Urinary bladder (tissue), 4 donors: ENCODE results near the gene AQP1. TPM values are rescaled to one million over a fixed set of nuclear protein-coding genes. Genes with fewer than 3 reads are reported as not detected.

ENCODE experiments used
- DNase-seq: peaks from one replicate; pipeline ENCODE4 v3.0.0-alpha.2; 2015; ENCODE audit errors: extremely low spot score
- H3K27ac ChIP-seq: one replicate; pipeline ENCODE4 v1.5.1; 2013; ENCODE audit warnings: low read depth, mild to moderate bottlenecking, moderate library complexity
- H3K36me3 ChIP-seq: one replicate; pipeline ENCODE4 v1.6.1; 2013; ENCODE audit warnings: mild to moderate bottlenecking, moderate library complexity; ENCODE audit not compliant: insufficient read depth
- H3K4me1 ChIP-seq: one replicate; pipeline ENCODE4 v1.6.1; 2013; ENCODE audit warnings: mild to moderate bottlenecking, moderate library complexity; ENCODE audit not compliant: insufficient read depth
- H3K4me3 ChIP-seq: one replicate; pipeline ENCODE4 v1.5.1; 2013; ENCODE audit warnings: low read depth, low read length
- WGBS: extraction: QIAGEN DNeasy Blood & Tissue Kit; methylation state at CpG from one replicate; pipeline ENCODE4 v1.1.7; 2013; 5-methylcytosine and 5-hydroxymethylcytosine counted together
- polyA plus RNA-seq: library from polyadenylated mRNA; stranded (reverse); fragments of 200-250 nt; gene quantifications from one replicate; pipeline ENCODE4 v1.2.3, GENCODE V29; 2013
- total RNA-seq: library from RNA; depleted of rRNA; stranded (reverse); fragments of >200 nt; gene quantifications from one replicate; pipeline ENCODE4 v1.2.3, GENCODE V29; 2014
- donor health status: healthy with polysubstance abuse.
- donor health status: healthy.

AQP1 gene
- total and polyA plus RNA-seq, 2 donors: 70.9 to 394 TPM

- H3K27ac ChIP-seq: no peak overlapping the region
- DNase-seq: no peak
- no peak overlapping the region for H3K4me3 ChIP-seq
- H3K4me1 ChIP-seq: no peaks in the 10 kb centered on the region
- H3K36me3 ChIP-seq: no peaks in the 10 kb centered on the region
- WGBS: 85% methylated on average over 26 of the region's 26 CpGs
Measured at GRCh38 chr7:30933124-30933974, 21.7 kb downstream of the AQP1 start.

- Histone ChIP-seq H3K27ac (no peak overlapping the region), H3K4me1 (no peaks in the 10 kb centered on the region), H3K36me3 (no peaks in the 10 kb centered on the region), H3K4me3 (no peak overlapping the region)
- DNase-seq: no peak
- WGBS: 94% methylated on average over 5 of the region's 5 CpGs
Measured at GRCh38 chr7:30934225-30934624, 22.6 kb downstream of the AQP1 start.

- no peak overlapping the region for H3K27ac ChIP-seq
- no peaks in the 10 kb centered on the region for H3K36me3 ChIP-seq
- no peaks in the 10 kb centered on the region for H3K4me1 ChIP-seq
- 86% methylated on average over 6 of the region's 6 CpGs for WGBS
- no peak overlapping the region for H3K4me3 ChIP-seq
- no peak for DNase-seq
Measured at GRCh38 chr7:30934732-30935568, 23.3 kb downstream of the AQP1 start.

- H3K27ac ChIP-seq: no peak overlapping the region
- no peaks in the 10 kb centered on the region for H3K4me1 ChIP-seq
- DNase-seq: no peak
- no peaks in the 10 kb centered on the region for H3K36me3 ChIP-seq
- WGBS: 91% methylated on average over 3 of the region's 3 CpGs
- H3K4me3 ChIP-seq: no peak overlapping the region
Measured at GRCh38 chr7:30935569-30935877, 23.9 kb downstream of the AQP1 start.

GRCh38 chr7:30936650-30937245, 25.1 kb downstream of the AQP1 start:
- Histone ChIP-seq H3K4me3 (no peak overlapping the region), H3K4me1 (no peaks in the 10 kb centered on the region), H3K27ac (no peak overlapping the region), H3K36me3 (no peaks in the 10 kb centered on the region)
- no peak for DNase-seq

GRCh38 chr7:30937416-30937815, 25.8 kb downstream of the AQP1 start:
- Histone ChIP-seq H3K4me1 (no peaks in the 10 kb centered on the region), H3K36me3 (no peaks in the 10 kb centered on the region), H3K4me3 (no peak overlapping the region), H3K27ac (no peak overlapping the region)
- no peak for DNase-seq
- WGBS: 61% methylated on average over 3 of the region's 3 CpGs

- H3K4me3 ChIP-seq: no peak overlapping the region
- 17% methylated on average over 25 of the region's 25 CpGs for WGBS
Measured at GRCh38 chr7:30938435-30939316, 27.0 kb downstream of the AQP1 start.

GRCh38 chr7:30941582-30942323, 30.1 kb downstream of the AQP1 start:
- Histone ChIP-seq H3K36me3 (no peaks in the 10 kb centered on the region), H3K4me3 (no peak overlapping the region), H3K27ac (no peak overlapping the region), H3K4me1 (no peaks in the 10 kb centered on the region)
- DNase-seq: no peak
- WGBS: 54% methylated on average over 8 of the region's 8 CpGs

More at GRCh38 chr7:30938435-30939316, 27.0 kb downstream of the AQP1 start:
- H3K4me1 ChIP-seq: no peaks in the 10 kb centered on the region
- H3K36me3 ChIP-seq: no peaks in the 10 kb centered on the region
- no peak overlapping the region for H3K27ac ChIP-seq
- DNase-seq: no peak

GRCh38 chr7:30950197-30950596, 38.5 kb downstream of the AQP1 start:
- no peak for DNase-seq
- Histone ChIP-seq H3K27ac (no peak overlapping the region), H3K4me1 (no peaks in the 10 kb centered on the region), H3K36me3 (no peaks in the 10 kb centered on the region), H3K4me3 (no peak overlapping the region)

GRCh38 chr7:30954914-30955313, 43.3 kb downstream of the AQP1 start:
- DNase-seq: no peak
- Histone ChIP-seq H3K27ac (no peak overlapping the region), H3K4me3 (no peak overlapping the region), H3K36me3 (no peaks in the 10 kb centered on the region), H3K4me1 (no peaks in the 10 kb centered on the region)
- 48% methylated on average over 4 of the region's 4 CpGs for WGBS

GRCh38 chr7:30956704-30957103, 45.1 kb downstream of the AQP1 start:
- 100% methylated on average over 1 of the region's 1 CpG for WGBS
- no peaks in the 10 kb centered on the region for H3K36me3 ChIP-seq
- no peaks in the 10 kb centered on the region for H3K4me1 ChIP-seq
- no peak overlapping the region for H3K27ac ChIP-seq
- DNase-seq: no peak
- H3K4me3 ChIP-seq: no peak overlapping the region

- 86% methylated on average over 11 of the region's 11 CpGs for whole genome bisulfite sequencing
- DNase-seq: no peak
- H3K4me3 ChIP-seq: no peak within 1 kb of the TSS
Measured at GRCh38 chr7:30963842-30964241, 52.2 kb downstream of the AQP1 start, which contains the start of gene GHRHR. Gene GHRHR (plus strand): TSS chr7:30963953. CDS start chr7:30964069, 116 bp downstream.

More at GRCh38 chr7:30963842-30964241, 52.2 kb downstream of the AQP1 start, which contains the start of gene GHRHR:
- Histone ChIP-seq H3K36me3 (no peaks in the 10 kb centered on the region), H3K27ac (no peak within 1 kb of the TSS), H3K4me1 (no peaks in the 10 kb centered on the region)
